GM06990 (cell line): ENCODE data around the gene TGM1.

ENCODE experiments used
- DNase-seq: peaks from one replicate; pipeline ENCODE4 v3.0.0-alpha.2; 2011; ENCODE audit not compliant: insufficient read length; ENCODE audit errors: extremely low read depth
- H3K27me3 ChIP-seq: replicated peaks from 2 replicates; pipeline ENCODE4 v1.6.0; 2011; ENCODE audit warnings: low read length; ENCODE audit not compliant: control insufficient read depth, insufficient read depth
- H3K36me3 ChIP-seq: 2 replicates; pipeline ENCODE4 v1.5.1; 2011; ENCODE audit warnings: low read length; ENCODE audit not compliant: control insufficient read depth, insufficient read depth
- H3K4me3 ChIP-seq: replicated peaks from 2 replicates; pipeline ENCODE4 v1.5.1; 2011; ENCODE audit warnings: low read depth, mild to moderate bottlenecking, control low read depth, low read length
- CTCF ChIP-seq: IDR thresholded peaks from 2 replicates; pipeline ENCODE4 v1.5.1; 2011; ENCODE audit warnings: low read length, control low read depth, mild to moderate bottlenecking, inconsistent platforms; ENCODE audit not compliant: insufficient read depth, poor library complexity, severe bottlenecking

Gene TGM1

GRCh38 chr14:24309538-24310264, 46.7 kb upstream of the TGM1 start, which contains the start of gene LTB4R2:
Gene LTB4R2, plus strand, starts transcription at chr14:24310140. Its CDS starts 525 bp downstream, at chr14:24310665.
- DNase-seq = no peak
- no peak for TF ChIP-seq CTCF
- peak within 1 kb of the TSS; percentile 63 for H3K4me3 ChIP-seq
- peaks cover 20% of the 10 kb centered on the region for H3K36me3 ChIP-seq
- H3K27me3 ChIP-seq = no peaks in the 10 kb centered on the region

GRCh38 chr14:24308342-24309124, 45.6 kb upstream of the TGM1 start:
- TF ChIP-seq CTCF = no peak
- peaks cover 31% of the 10 kb centered on the region for H3K36me3 ChIP-seq
- DNase-seq = no peak
- H3K4me3 ChIP-seq = no peak overlapping the region
- H3K27me3 ChIP-seq = no peaks in the 10 kb centered on the region

GRCh38 chr14:24307575-24308341, 44.8 kb upstream of the TGM1 start, which contains the start of gene CIDEB:
Gene CIDEB, minus strand, starts transcription at chr14:24307977. Its CDS starts 119 bp downstream, at chr14:24307858.
- Histone ChIP-seq H3K36me3 (peaks cover 34% of the 10 kb centered on the region), H3K27me3 (no peaks in the 10 kb centered on the region), H3K4me3 (no peak within 1 kb of the TSS)
- TF ChIP-seq CTCF = peak; percentile 97
- no peak for DNase-seq

GRCh38 chr14:24307156-24307574, 44.2 kb upstream of the TGM1 start:
- H3K36me3 ChIP-seq = peaks cover 39% of the 10 kb centered on the region
- no peak for DNase-seq
- H3K27me3 ChIP-seq = no peaks in the 10 kb centered on the region
- TF ChIP-seq CTCF = no peak
- H3K4me3 ChIP-seq = no peak overlapping the region

GRCh38 chr14:24304019-24304387, 41.0 kb upstream of the TGM1 start:
- no peak for DNase-seq
- no peaks in the 10 kb centered on the region for H3K27me3 ChIP-seq
- no peak overlapping the region for H3K4me3 ChIP-seq
- TF ChIP-seq CTCF = no peak
- H3K36me3 ChIP-seq = peaks cover 45% of the 10 kb centered on the region
